Endothelial cell of umbilical vein (primary cell): ENCODE results near the gene LDLRAD4. TPM values are rescaled to one million over a fixed set of nuclear protein-coding genes. Genes with fewer than 3 reads are reported as not detected.

Experiments used
- BruUV-seq: library from RNA; stranded (reverse); fragments of 400-500 nt; replicated peaks from 2 replicates; lab custom pipeline; 2021; lab: Mats Ljungman, UMichigan
- CTCF ChIA-PET: fragments of 300-600, 350-600 bp; sonication (Branson Sonifier 250); formaldehyde crosslinking; loops from one replicate; lab custom pipeline; 2021; ENCODE audit warnings: antibody characterized with exemption, inconsistent platforms; lab: Charles Lee
- POLR2A ChIA-PET: fragments of 300-600, 350-600 bp; sonication (Branson Sonifier 250); formaldehyde crosslinking; loops from one replicate; lab custom pipeline; 2021; ENCODE audit warnings: antibody characterized with exemption, inconsistent platforms; lab: Charles Lee
- DNase-seq: peaks from one replicate; pipeline ENCODE4 v3.0.0-alpha.2; 2011; ENCODE audit warnings: low read depth, low spot score
- FAIRE-seq: peaks from 2 replicates; lab custom pipeline; 2011; peaks lifted over from hg19 to GRCh38; lab: Jason Lieb, UNC
- H2AFZ ChIP-seq: 2 replicates; pipeline ENCODE4 v1.6.0; 2012; ENCODE audit warnings: low read depth, low read length, control low read depth, inconsistent platforms
- H3K27ac ChIP-seq: 2 replicates; pipeline ENCODE4 v1.5.1; 2011; ENCODE audit warnings: low read depth, mild to moderate bottlenecking, control low read depth, low read length, moderate library complexity; ENCODE audit not compliant: insufficient read depth
- H3K27me3 ChIP-seq, 2 experiments: 2 replicates each; pipeline versions ENCODE4 v1.6.0 to v1.6.1; 2011; ENCODE audit warnings: low read length in 2 of 2, mixed read lengths in 1 of 2; ENCODE audit not compliant: control insufficient read depth in 2 of 2, insufficient read depth in 2 of 2
- H3K36me3 ChIP-seq, 2 experiments: 2 replicates in 1 of 2; 3 replicates in 1 of 2; pipeline ENCODE4 v1.5.1; 2011; ENCODE audit warnings: low read length in 2 of 2, mild to moderate bottlenecking in 1 of 2, moderate library complexity in 1 of 2; ENCODE audit not compliant: control insufficient read depth in 2 of 2, insufficient read depth in 2 of 2; ENCODE audit errors: extremely low read depth in 1 of 2
- H3K4me1 ChIP-seq: 3 replicates; pipeline ENCODE4 v1.5.1; 2011; ENCODE audit warnings: mild to moderate bottlenecking, low read length; ENCODE audit not compliant: control insufficient read depth, insufficient read depth; ENCODE audit errors: extremely low read depth
- H3K4me2 ChIP-seq: 2 replicates; pipeline ENCODE4 v1.6.1; 2011; ENCODE audit warnings: low read length, control low read depth, mixed read lengths; ENCODE audit not compliant: insufficient read depth
- H3K4me3 ChIP-seq, 3 experiments: fragments of 200-600 bp in 1 of 3; sonication (generic), shearing (Covaris generic) in 1 of 3; replicated peaks in 1 of 3; 2 replicates each; pipeline ENCODE4 v1.5.1; 2011 to 2016; ENCODE audit warnings: control low read depth in 3 of 3, low read length in 3 of 3, mild to moderate bottlenecking in 2 of 3, inconsistent platforms in 1 of 3, low read depth in 1 of 3, moderate library complexity in 1 of 3; ENCODE audit not compliant: insufficient read depth in 1 of 3
- H3K79me2 ChIP-seq: 2 replicates; pipeline ENCODE4 v1.6.0; 2012; ENCODE audit warnings: low read length, inconsistent platforms; ENCODE audit not compliant: control insufficient read depth, insufficient read depth
- H3K9ac ChIP-seq: replicated peaks from 2 replicates; pipeline ENCODE3; 2011; ENCODE audit warnings: low read length, control low read depth; ENCODE audit not compliant: insufficient read depth; ENCODE audit errors: extremely low read depth
- H3K9me1 ChIP-seq: replicated peaks from 3 replicates; pipeline ENCODE4 v1.6.0; 2011; ENCODE audit warnings: mild to moderate bottlenecking, low read length; ENCODE audit not compliant: control insufficient read depth, insufficient read depth; ENCODE audit errors: extremely low read depth
- H3K9me3 ChIP-seq: replicated peaks from 2 replicates; pipeline ENCODE4 v1.5.1; 2012; ENCODE audit warnings: low read length, inconsistent platforms; ENCODE audit not compliant: control insufficient read depth, insufficient read depth
- H4K20me1 ChIP-seq: replicated peaks from 2 replicates; pipeline ENCODE3; 2011; ENCODE audit warnings: mild to moderate bottlenecking, low read length; ENCODE audit not compliant: control insufficient read depth, insufficient read depth; ENCODE audit errors: extremely low read depth
- CTCF ChIP-seq, 2 donors: IDR thresholded peaks; 1 replicate in 1 of 2; 2 replicates in 1 of 2; pipeline ENCODE4 v1.5.1; 2011; ENCODE audit warnings: low read length in 2 of 2, mild to moderate bottlenecking in 2 of 2, moderate library complexity in 2 of 2, control low read depth in 1 of 2, inconsistent platforms in 1 of 2, low read depth in 1 of 2; ENCODE audit not compliant: insufficient read depth in 1 of 2; ENCODE audit errors: extremely low read depth in 1 of 2
- EZH2 ChIP-seq: IDR thresholded peaks from 2 replicates; pipeline ENCODE4 v1.6.1; 2012; ENCODE audit warnings: borderline replicate concordance, low read depth, mild to moderate bottlenecking, moderate library complexity, low read length, inconsistent platforms; ENCODE audit not compliant: severe bottlenecking
- FOS ChIP-seq: IDR thresholded peaks from 2 replicates; pipeline ENCODE4 v1.6.1; 2011; ENCODE audit warnings: mild to moderate bottlenecking, low read length, moderate library complexity, borderline replicate concordance; ENCODE audit not compliant: insufficient read depth
- GATA2 ChIP-seq: IDR thresholded peaks from 2 replicates; pipeline ENCODE4 v1.7.0; 2011; ENCODE audit warnings: low read depth, mild to moderate bottlenecking, moderate library complexity, mixed read lengths, low read length; ENCODE audit not compliant: insufficient read length, insufficient read depth
- JUN ChIP-seq: IDR thresholded peaks from 2 replicates; pipeline ENCODE4 v1.6.1; 2011; ENCODE audit warnings: borderline replicate concordance, low read depth; ENCODE audit not compliant: insufficient read length, insufficient read depth
- MAX ChIP-seq: IDR thresholded peaks from 2 replicates; pipeline ENCODE4 v1.6.1; 2011; ENCODE audit not compliant: insufficient read depth, insufficient read length
- MYC ChIP-seq: IDR thresholded peaks from one replicate; pipeline ENCODE4 v1.6.1; 2011; ENCODE audit warnings: mild to moderate bottlenecking, low read depth, low read length
- POLR2A ChIP-seq: IDR thresholded peaks from 2 replicates; pipeline ENCODE4 v1.6.1; 2012; ENCODE audit warnings: low read depth, mild to moderate bottlenecking, control low read depth, low read length
- POLR2AphosphoS5 ChIP-seq: IDR thresholded peaks from 2 replicates; pipeline ENCODE4 v1.6.1; 2012; ENCODE audit warnings: low read depth, mild to moderate bottlenecking, control low read depth, low read length, moderate library complexity; ENCODE audit not compliant: insufficient read depth
- dilution Hi-C: fragments of 300-500 bp; cut with MboI; formaldehyde crosslinking; loops from one replicate; pipeline ENCODE4 v1.15.0; 2019; ENCODE audit warnings: low sequenced_read_pairs; ENCODE audit not compliant: extremely low pct_ligation_motif_present
- intact Hi-C: fragments of 100-400 bp; cut with micrococcal nuclease; formaldehyde crosslinking; loops from one replicate; pipeline ENCODE4 v1.10.0; 2022
- polyA plus RNA-seq, 4 experiments: library from polyadenylated mRNA; depleted of rRNA in 3 of 4; stranded (reverse) in 3 of 4; unstranded in 1 of 4; fragments of >200 nt; gene quantifications; 2 replicates each; pipeline versions ENCODE4 v1.2.1 to v1.2.3, GENCODE V29; 2011 to 2012; ENCODE audit warnings: missing spikeins in 1 of 4
- total RNA-seq: library from RNA; stranded (reverse); gene quantifications from 2 replicates; pipeline ENCODE4 v1.2.3, GENCODE V29; 2021

Gene LDLRAD4
- total and polyA plus RNA-seq, 2 donors (not counting 3 experiments of a cell fraction or from before 2014, with no cell fraction given) = 5.2 to 6.5 TPM

GRCh38 chr18:13409026-13409425, 190.5 kb downstream of the LDLRAD4 start:
- Histone ChIP-seq H3K4me3 (no peak overlapping the region), H3K36me3 (no peaks in the 10 kb centered on the region), H3K79me2 (no peaks in the 10 kb centered on the region), H3K9ac (no peak overlapping the region), H3K4me1 (no peaks in the 10 kb centered on the region), H4K20me1 (no peaks in the 10 kb centered on the region), H3K27me3 (no peaks in the 10 kb centered on the region), H3K27ac (no peak overlapping the region), H2AFZ (no peak overlapping the region), H3K4me2 (no peak overlapping the region), H3K9me3 (no peaks in the 10 kb centered on the region), H3K9me1 (no peaks in the 10 kb centered on the region)
- no peak for DNase-seq
- BruUV-seq = no TSS peak
- intact Hi-C loops = no loop called here
- dilution Hi-C loops = no loop called here
- no peak for FAIRE-seq
- TF ChIP-seq MAX (no peak), GATA2 (no peak), POLR2AphosphoS5 (no peak), EZH2 (no peak), CTCF (IDR thresholded peaks at IDR 0.05; ENCODE audit: extremely low read depth in 1 of 2, insufficient read depth in 1 of 2, low read depth in 1 of 2, low read length in 2 of 2) (no peak), MYC (no peak), JUN (no peak), FOS (no peak), POLR2A (no peak)
- ChIA-PET CTCF (interaction anchor here (0.8 to 1.9 kb wide), 4 partner anchors 13 to 19 kb away, joined by 4 to 5 read pairs (median 4); no protein-coding TSS in a partner anchor), POLR2A (no interaction called here)
